ENCODE measurements around the gene COL5A2.

Gene COL5A2

GRCh38 chr2:189082376-189082975 is 97.1 kb downstream of the COL5A2 start:
- Histone ChIP-seq H3K4me3 (ENCODE audit: low read depth, low read length) (no peak overlapping the region), H3K4me1 (no peaks in the 10 kb centered on the region), H3K36me3 (no peaks in the 10 kb centered on the region), H3K9me3 (no peaks in the 10 kb centered on the region), H3K27me3 (no peaks in the 10 kb centered on the region)
- no peak for TF ChIP-seq CTCF (IDR thresholded peaks at IDR 0.05; ENCODE audit: low read depth, low read length)
- DNase-seq, result no peak

GRCh38 chr2:189076572-189076971 is 103.0 kb downstream of the COL5A2 start:
- Histone ChIP-seq H3K27me3 (no peaks in the 10 kb centered on the region), H3K36me3 (no peaks in the 10 kb centered on the region), H3K4me3 (ENCODE audit: low read depth, low read length) (no peak overlapping the region), H3K9me3 (no peaks in the 10 kb centered on the region), H3K4me1 (no peaks in the 10 kb centered on the region)
- no peak for TF ChIP-seq CTCF (IDR thresholded peaks at IDR 0.05; ENCODE audit: low read depth, low read length)
- no peak for DNase-seq

DNA sequence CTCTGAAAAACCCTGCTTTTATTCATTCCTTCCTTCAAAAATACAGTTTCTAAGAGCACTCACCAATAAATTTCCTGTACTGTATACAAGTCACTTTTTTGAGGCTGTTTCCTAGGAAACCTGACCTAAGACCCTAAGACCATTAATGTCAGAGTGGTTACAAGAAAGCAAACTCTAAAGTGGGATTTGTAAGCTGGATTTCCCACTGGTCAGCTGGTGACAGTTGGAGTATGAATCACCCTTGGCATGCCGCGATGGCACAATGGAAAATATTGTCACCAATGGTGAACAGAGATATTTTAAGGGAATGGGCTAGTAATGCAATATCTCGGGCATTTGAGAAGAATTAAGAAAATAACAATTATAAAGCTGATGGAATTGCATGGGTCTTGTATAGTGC is 103.4 kb downstream of the COL5A2 start:
- no peaks in the 10 kb centered on the region for H3K36me3 ChIP-seq
- H3K4me3 ChIP-seq (ENCODE audit: low read depth, low read length), result no peak overlapping the region
- no peaks in the 10 kb centered on the region for H3K27me3 ChIP-seq
- no peaks in the 10 kb centered on the region for H3K4me1 ChIP-seq
- DNase-seq, result no peak
- H3K9me3 ChIP-seq, result no peaks in the 10 kb centered on the region
- TF ChIP-seq CTCF (IDR thresholded peaks at IDR 0.05; ENCODE audit: low read depth, low read length), result no peak

DNA sequence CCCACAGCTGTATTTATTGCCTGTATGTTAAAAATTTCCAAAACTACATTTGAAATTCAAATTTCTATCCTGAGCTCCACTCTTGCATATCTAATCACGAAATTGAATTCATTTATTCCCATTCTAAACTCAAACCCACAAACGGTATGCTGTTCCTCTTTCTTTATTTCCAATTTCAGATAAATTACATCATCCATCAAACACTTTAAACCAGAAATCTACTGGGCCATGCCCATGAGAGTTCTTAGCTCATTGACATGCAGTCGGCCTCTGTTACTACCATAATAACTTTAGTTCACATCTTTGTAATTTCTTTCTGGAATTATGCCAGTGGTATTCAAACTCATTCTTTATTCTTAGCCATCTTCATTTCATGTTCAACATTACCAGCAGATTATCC is 105.1 kb downstream of the COL5A2 start:
- H3K36me3 ChIP-seq, result no peaks in the 10 kb centered on the region
- H3K4me3 ChIP-seq (ENCODE audit: low read depth, low read length), result no peak overlapping the region
- no peaks in the 10 kb centered on the region for H3K9me3 ChIP-seq
- no peak for DNase-seq
- H3K27me3 ChIP-seq, result no peaks in the 10 kb centered on the region
- H3K4me1 ChIP-seq, result no peaks in the 10 kb centered on the region
- TF ChIP-seq CTCF (IDR thresholded peaks at IDR 0.05; ENCODE audit: low read depth, low read length), result no peak

DNA sequence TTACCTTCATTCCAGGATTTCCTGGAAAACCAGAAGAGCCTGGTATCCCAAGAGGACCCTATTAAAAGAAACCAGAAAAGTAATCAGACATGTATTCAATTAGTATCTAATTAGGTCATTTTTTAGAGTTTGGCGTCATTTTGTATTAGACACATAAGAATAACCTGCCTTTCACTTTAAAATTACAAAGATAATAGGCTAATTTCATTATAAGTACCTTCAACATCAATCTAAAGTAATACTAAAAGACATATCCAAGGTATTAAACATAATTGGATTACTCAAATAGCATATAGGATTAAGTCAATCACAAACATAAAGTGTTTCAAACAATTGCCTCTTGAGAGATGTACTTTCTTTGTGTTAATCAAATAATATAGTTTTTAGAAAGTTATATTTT is 107.5 kb downstream of the COL5A2 start:
- TF ChIP-seq CTCF (IDR thresholded peaks at IDR 0.05; ENCODE audit: low read depth, low read length), result no peak
- H3K27me3 ChIP-seq, result no peaks in the 10 kb centered on the region
- no peaks in the 10 kb centered on the region for H3K36me3 ChIP-seq
- no peak for DNase-seq
- no peaks in the 10 kb centered on the region for H3K9me3 ChIP-seq
- no peaks in the 10 kb centered on the region for H3K4me1 ChIP-seq
- H3K4me3 ChIP-seq (ENCODE audit: low read depth, low read length), result no peak overlapping the region

DNA sequence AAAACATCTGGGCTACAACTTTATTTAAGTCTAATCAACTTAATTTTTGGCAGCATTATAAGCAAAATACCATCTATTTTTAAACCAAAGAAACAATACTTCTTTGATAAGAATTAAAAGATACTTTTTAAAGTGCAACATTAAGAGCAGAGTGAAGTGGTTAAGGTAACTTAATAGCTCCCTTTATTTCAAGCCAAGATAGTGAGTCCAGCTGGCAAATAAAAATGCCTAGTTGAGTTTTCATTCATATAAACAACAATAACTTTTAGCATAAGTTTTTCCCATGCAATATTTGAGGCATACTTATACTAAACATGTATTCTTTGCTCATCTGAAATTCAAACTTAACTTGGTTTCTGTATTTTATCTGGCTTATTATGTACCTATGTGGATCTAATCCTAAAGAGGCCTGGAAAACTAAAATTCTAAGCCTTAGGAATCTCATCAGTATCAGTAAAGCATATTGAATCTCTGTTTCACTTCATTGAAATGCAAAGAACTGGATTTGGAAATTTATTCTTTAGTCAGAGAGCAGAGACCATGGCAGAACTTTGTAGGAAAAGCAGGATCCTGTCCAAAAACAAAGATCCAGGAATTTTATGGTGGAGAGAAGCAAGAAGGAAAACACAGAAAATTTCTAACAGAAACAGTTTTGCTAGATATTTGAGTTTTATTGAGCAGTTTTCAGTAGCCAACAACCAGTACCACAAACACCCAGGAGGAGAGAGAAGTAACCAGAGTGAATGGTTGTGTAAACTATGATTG is 109.5 kb downstream of the COL5A2 start:
- no peaks in the 10 kb centered on the region for H3K27me3 ChIP-seq
- no peaks in the 10 kb centered on the region for H3K36me3 ChIP-seq
- H3K4me1 ChIP-seq, result no peaks in the 10 kb centered on the region
- no peak overlapping the region for H3K4me3 ChIP-seq (ENCODE audit: low read depth, low read length)
- no peak for DNase-seq
- H3K9me3 ChIP-seq, result no peaks in the 10 kb centered on the region
- no peak for TF ChIP-seq CTCF (IDR thresholded peaks at IDR 0.05; ENCODE audit: low read depth, low read length)

Data from BE2C (cell line).